Measurements from ENCODE around the gene TRPC3. TPM values are rescaled to one million over a fixed set of nuclear protein-coding genes. Genes with fewer than 3 reads are reported as not detected.
A peak's percentile ranks its signal among the peaks of the same experiment; 100 is the strongest.

TRPC3 gene
- total RNA-seq, 1 donor from 2014 or later = 1.1 TPM

DNA sequence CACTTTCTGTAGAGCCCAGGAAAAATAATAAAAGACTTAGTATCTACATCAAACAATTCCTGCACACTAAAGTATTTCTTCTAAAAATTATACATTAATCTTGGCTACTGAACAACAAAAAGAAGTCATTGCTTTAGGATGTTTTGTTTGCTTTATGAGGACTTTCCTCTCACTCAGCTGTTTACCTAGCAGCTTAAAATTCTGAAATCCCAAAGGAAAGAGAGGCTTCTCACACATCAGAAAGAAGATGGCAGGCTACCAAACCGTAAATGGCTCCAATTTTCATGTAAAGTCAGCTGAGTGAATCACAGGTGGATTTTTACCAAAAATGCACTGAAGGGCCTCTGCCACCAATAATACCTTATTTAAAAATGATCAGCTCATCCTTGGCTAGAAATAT lies 9.0 kb upstream of the TRPC3 start:
- no peaks in the 10 kb centered on the region for H3K27me3 ChIP-seq
- H3K36me3 ChIP-seq = no peaks in the 10 kb centered on the region
- H3K27ac ChIP-seq = no peak overlapping the region
- H3K9me3 ChIP-seq = no peaks in the 10 kb centered on the region
- DNase-seq (ENCODE audit: low spot score in 2 of 2) = no peak
- H3K4me1 ChIP-seq = no peaks in the 10 kb centered on the region
- TF ChIP-seq, protein P1, sequence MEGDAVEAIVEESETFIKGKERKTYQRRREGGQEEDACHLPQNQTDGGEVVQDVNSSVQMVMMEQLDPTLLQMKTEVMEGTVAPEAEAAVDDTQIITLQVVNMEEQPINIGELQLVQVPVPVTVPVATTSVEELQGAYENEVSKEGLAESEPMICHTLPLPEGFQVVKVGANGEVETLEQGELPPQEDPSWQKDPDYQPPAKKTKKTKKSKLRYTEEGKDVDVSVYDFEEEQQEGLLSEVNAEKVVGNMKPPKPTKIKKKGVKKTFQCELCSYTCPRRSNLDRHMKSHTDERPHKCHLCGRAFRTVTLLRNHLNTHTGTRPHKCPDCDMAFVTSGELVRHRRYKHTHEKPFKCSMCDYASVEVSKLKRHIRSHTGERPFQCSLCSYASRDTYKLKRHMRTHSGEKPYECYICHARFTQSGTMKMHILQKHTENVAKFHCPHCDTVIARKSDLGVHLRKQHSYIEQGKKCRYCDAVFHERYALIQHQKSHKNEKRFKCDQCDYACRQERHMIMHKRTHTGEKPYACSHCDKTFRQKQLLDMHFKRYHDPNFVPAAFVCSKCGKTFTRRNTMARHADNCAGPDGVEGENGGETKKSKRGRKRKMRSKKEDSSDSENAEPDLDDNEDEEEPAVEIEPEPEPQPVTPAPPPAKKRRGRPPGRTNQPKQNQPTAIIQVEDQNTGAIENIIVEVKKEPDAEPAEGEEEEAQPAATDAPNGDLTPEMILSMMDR (IDR thresholded peaks at IDR 0.05) = no peak
- no peak overlapping the region for H3K4me3 ChIP-seq
- intact Hi-C loops (cut with DNase I) = no loop called here

GRCh38 chr4:121958777-121959176 lies 6.9 kb upstream of the TRPC3 start:
- TF ChIP-seq, protein P1 (IDR thresholded peaks at IDR 0.05) = no peak
- Histone ChIP-seq H3K4me3 (no peak overlapping the region), H3K4me1 (no peaks in the 10 kb centered on the region), H3K9me3 (no peaks in the 10 kb centered on the region), H3K36me3 (no peaks in the 10 kb centered on the region), H3K27ac (no peak overlapping the region), H3K27me3 (no peaks in the 10 kb centered on the region)
- DNase-seq (ENCODE audit: low spot score in 2 of 2) = no peak
- intact Hi-C loops (cut with DNase I) = no loop called here

GRCh38 chr4:121957266-121957665 lies 5.4 kb upstream of the TRPC3 start:
- H3K4me1 ChIP-seq = no peaks in the 10 kb centered on the region

DNA sequence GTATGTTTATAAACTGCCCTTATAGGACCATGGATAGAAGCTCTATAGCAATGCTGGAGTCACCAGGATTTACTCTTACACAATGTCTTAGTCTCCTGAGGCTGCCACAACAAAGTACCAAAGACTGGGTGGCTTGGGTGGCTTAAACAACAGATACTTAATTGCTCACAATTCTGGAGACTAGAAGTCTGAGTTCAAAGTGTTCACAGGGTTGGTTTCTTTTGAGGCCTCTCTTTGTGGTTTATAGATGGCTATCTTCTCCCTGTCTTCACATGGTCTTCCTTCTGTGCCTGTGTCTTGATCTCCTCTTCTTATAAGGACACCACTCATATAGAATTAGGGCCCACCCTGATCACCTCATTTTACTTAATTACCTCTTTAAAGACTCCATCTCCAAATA lies 2.0 kb upstream of the TRPC3 start:
- intact Hi-C loops (cut with DNase I) = no loop called here

More at GRCh38 chr4:121957266-121957665, 5.4 kb upstream of the TRPC3 start:
- no peaks in the 10 kb centered on the region for H3K9me3 ChIP-seq
- no peak overlapping the region for H3K27ac ChIP-seq
- H3K27me3 ChIP-seq = no peaks in the 10 kb centered on the region
- H3K4me3 ChIP-seq = no peak overlapping the region
- no peaks in the 10 kb centered on the region for H3K36me3 ChIP-seq
- TF ChIP-seq, protein P1 (IDR thresholded peaks at IDR 0.05) = no peak
- intact Hi-C loops (cut with DNase I) = no loop called here
- no peak for DNase-seq (ENCODE audit: low spot score in 2 of 2)

DNA sequence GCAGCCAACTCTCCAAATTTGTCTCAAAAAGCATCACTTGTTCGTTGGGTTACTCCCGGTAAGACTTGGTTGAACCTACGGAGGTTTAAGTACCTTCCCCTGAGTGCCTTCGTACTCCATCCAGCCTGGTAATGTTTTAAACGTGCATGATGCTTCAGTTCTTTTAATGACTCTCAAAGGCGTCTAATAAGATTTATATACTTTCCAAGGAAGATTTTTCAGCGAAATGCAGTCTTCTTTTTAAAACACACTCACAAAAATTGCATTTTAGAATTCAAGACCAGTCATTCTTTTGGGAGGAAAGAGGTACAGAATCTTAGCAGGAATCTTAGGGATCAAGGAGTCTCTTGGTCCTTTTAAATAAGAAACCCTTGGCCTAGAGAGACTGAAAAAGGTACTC lies 430 bp upstream of the TRPC3 start:
- Histone ChIP-seq H3K36me3 (no peaks in the 10 kb centered on the region), H3K27me3 (no peaks in the 10 kb centered on the region), H3K4me1 (no peaks in the 10 kb centered on the region), H3K27ac (no peak overlapping the region), H3K4me3 (peak overlapping the region; percentile 66 to 83), H3K9me3 (no peaks in the 10 kb centered on the region)
- TF ChIP-seq, protein P1 (IDR thresholded peaks at IDR 0.05) = no peak
- DNase-seq (ENCODE audit: low spot score in 2 of 2) = no peak
- intact Hi-C loops (cut with DNase I) = no loop called here

More for the DNA sequence above, 2.0 kb upstream of the TRPC3 start:
- TF ChIP-seq, protein P1 (IDR thresholded peaks at IDR 0.05) = no peak
- Histone ChIP-seq H3K9me3 (no peaks in the 10 kb centered on the region), H3K4me3 (no peak overlapping the region), H3K36me3 (no peaks in the 10 kb centered on the region), H3K27ac (no peak overlapping the region), H3K4me1 (no peaks in the 10 kb centered on the region), H3K27me3 (no peaks in the 10 kb centered on the region)
- DNase-seq (ENCODE audit: low spot score in 2 of 2) = no peak
